Measurements from ENCODE around the gene TMEM119. TPM values are rescaled to one million over a fixed set of nuclear protein-coding genes. Genes with fewer than 3 reads are reported as not detected.

TMEM119 gene
- total and polyA plus RNA-seq, 9 of the 15 experiments (the other 6 are each of a cell fraction or from before 2014, with no cell fraction given), result 0.18 TPM; not detected in 8

GRCh38 chr12:108562348-108563135 lies 35.3 kb downstream of the TMEM119 start, which contains the start of gene ISCU (continued):
- TF ChIP-seq, protein P1, sequence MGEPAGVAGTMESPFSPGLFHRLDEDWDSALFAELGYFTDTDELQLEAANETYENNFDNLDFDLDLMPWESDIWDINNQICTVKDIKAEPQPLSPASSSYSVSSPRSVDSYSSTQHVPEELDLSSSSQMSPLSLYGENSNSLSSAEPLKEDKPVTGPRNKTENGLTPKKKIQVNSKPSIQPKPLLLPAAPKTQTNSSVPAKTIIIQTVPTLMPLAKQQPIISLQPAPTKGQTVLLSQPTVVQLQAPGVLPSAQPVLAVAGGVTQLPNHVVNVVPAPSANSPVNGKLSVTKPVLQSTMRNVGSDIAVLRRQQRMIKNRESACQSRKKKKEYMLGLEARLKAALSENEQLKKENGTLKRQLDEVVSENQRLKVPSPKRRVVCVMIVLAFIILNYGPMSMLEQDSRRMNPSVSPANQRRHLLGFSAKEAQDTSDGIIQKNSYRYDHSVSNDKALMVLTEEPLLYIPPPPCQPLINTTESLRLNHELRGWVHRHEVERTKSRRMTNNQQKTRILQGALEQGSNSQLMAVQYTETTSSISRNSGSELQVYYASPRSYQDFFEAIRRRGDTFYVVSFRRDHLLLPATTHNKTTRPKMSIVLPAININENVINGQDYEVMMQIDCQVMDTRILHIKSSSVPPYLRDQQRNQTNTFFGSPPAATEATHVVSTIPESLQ (CRISPR knock-in tag; IDR thresholded peaks at IDR 0.05), result no peak; the same call in 1 of the 2 replicates
- TF ChIP-seq, protein P2, sequence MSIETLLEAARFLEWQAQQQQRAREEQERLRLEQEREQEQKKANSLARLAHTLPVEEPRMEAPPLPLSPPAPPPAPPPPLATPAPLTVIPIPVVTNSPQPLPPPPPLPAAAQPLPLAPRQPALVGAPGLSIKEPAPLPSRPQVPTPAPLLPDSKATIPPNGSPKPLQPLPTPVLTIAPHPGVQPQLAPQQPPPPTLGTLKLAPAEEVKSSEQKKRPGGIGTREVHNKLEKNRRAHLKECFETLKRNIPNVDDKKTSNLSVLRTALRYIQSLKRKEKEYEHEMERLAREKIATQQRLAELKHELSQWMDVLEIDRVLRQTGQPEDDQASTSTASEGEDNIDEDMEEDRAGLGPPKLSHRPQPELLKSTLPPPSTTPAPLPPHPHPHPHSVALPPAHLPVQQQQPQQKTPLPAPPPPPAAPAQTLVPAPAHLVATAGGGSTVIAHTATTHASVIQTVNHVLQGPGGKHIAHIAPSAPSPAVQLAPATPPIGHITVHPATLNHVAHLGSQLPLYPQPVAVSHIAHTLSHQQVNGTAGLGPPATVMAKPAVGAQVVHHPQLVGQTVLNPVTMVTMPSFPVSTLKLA (conservative IDR thresholded peaks at IDR 0.05), result peak; percentile 74 to 87
- TF ChIP-seq CHD1 (IDR thresholded peaks at IDR 0.05; ENCODE audit: low read length) (peak; percentile 73), POLR3A (IDR thresholded peaks at IDR 0.05; ENCODE audit: borderline replicate concordance, extremely low read depth, insufficient read depth, insufficient read length) (no peak), L3MBTL2 (IDR thresholded peaks at IDR 0.05) (0 out of 2 replicates have a peak, but pooled peaks have one; percentile 10)
- TF ChIP-seq, protein P3, sequence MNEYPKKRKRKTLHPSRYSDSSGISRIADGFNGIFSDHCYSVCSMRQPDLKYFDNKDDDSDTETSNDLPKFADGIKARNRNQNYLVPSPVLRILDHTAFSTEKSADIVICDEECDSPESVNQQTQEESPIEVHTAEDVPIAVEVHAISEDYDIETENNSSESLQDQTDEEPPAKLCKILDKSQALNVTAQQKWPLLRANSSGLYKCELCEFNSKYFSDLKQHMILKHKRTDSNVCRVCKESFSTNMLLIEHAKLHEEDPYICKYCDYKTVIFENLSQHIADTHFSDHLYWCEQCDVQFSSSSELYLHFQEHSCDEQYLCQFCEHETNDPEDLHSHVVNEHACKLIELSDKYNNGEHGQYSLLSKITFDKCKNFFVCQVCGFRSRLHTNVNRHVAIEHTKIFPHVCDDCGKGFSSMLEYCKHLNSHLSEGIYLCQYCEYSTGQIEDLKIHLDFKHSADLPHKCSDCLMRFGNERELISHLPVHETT (CRISPR knock-in tag; conservative IDR thresholded peaks at IDR 0.05 in 1 of 2, IDR thresholded peaks at IDR 0.05 in 1 of 2), result peak in 1 of 2 experiments; percentile 61; a peak in 1 of 4 replicates
